HTERT RPE-1 (cell line): ENCODE measurements around the gene CSDE1.

Experiments
- in situ Hi-C: fragments of 300-500 bp; cut with MboI; formaldehyde crosslinking; loops from 4 replicates; pipeline ENCODE4 v1.14.3; 2020; ENCODE audit warnings: low sequenced_read_pairs

The CSDE1 gene

GRCh38 chr1:114668373-114668772 is 89.4 kb downstream of the CSDE1 start:
- in situ Hi-C loops = no loop called here

GRCh38 chr1:114666954-114667353 is 90.8 kb downstream of the CSDE1 start:
- in situ Hi-C loops = no loop called here
